ENCODE data around the gene MYOF. TPM values are rescaled to one million over a fixed set of nuclear protein-coding genes. Genes with fewer than 3 reads are reported as not detected.

The MYOF gene
- total and polyA plus RNA-seq, 10 of the 15 experiments (the other 5 are each of a cell fraction or from before 2014, with no cell fraction given): 0.02 to 0.59 (median 0.17) TPM

GRCh38 chr10:93280121-93280698, 201.9 kb downstream of the MYOF start (continued):
- TF ChIP-seq ATF2 (IDR thresholded peaks at IDR 0.05; ENCODE audit: low read length): no peak

GRCh38 chr10:93277360-93277759, 204.8 kb downstream of the MYOF start:
- H3K27me3 ChIP-seq (replicated peaks in 1 of 2; ENCODE audit: control insufficient read depth in 2 of 2, insufficient read depth in 2 of 2, low read length in 1 of 2): no peaks in the 10 kb centered on the region; a peak in 1 of 4 replicates
- H3K9ac ChIP-seq (ENCODE audit: control insufficient read depth, insufficient read depth, low read length): no peak overlapping the region
- BruUV-seq (replicated peaks): no TSS peak
- DNase-seq (ENCODE audit: low read depth, low spot score): no peak
- H4K20me1 ChIP-seq (ENCODE audit: control insufficient read depth, insufficient read depth): no peaks in the 10 kb centered on the region
- H3K4me2 ChIP-seq (ENCODE audit: control insufficient read depth, insufficient read depth): no peak overlapping the region
- ChIA-PET CTCF (no interaction called here), SMC1A (ENCODE audit: uncharacterized antibody, unreplicated experiment) (interaction anchor here (1.2 kb wide), 1 partner anchor 161 kb away, joined by 4 read pairs; no protein-coding TSS in a partner anchor), RAD21 (ENCODE audit: unreplicated experiment) (no interaction called here), POLR2A (interaction anchor here (0.9 kb wide), 1 partner anchor 9 kb away, joined by 3 read pairs; no protein-coding TSS in a partner anchor)
- TF ChIP-seq GABPA (IDR thresholded peaks at IDR 0.05; ENCODE audit: low read depth) (no peak), RELA (IDR thresholded peaks at IDR 0.05; ENCODE audit: borderline replicate concordance, partially characterized antibody) (no peak), NFIC (IDR thresholded peaks at IDR 0.05; ENCODE audit: low read depth, low read length) (no peak), SIX5 (IDR thresholded peaks at IDR 0.05; ENCODE audit: low read depth, low read length, severe bottlenecking) (no peak), ZNF217 (IDR thresholded peaks at IDR 0.05) (no peak), GATAD2B (conservative IDR thresholded peaks at IDR 0.05; ENCODE audit: low read depth) (no peak), STAT3 (IDR thresholded peaks at IDR 0.05; ENCODE audit: low read depth, low read length) (no peak), CBFB (IDR thresholded peaks at IDR 0.05; ENCODE audit: low read depth) (no peak), NBN (IDR thresholded peaks at IDR 0.05) (no peak), PAX8 (IDR thresholded peaks at IDR 0.05) (no peak)
- in situ Hi-C loops (cut with MboI) (no loop called here), intact Hi-C loops (cut with micrococcal nuclease; ENCODE audit: unreplicated experiment) (no loop called here)
- ATAC-seq: no peak
- no peak for FAIRE-seq
- no peaks in the 10 kb centered on the region for H3K36me3 ChIP-seq (ENCODE audit: control insufficient read depth in 2 of 2, insufficient read depth in 2 of 2, low read length in 1 of 2)
- no peak overlapping the region for H2AFZ ChIP-seq (ENCODE audit: control insufficient read depth, low read depth, low read length)
- peaks cover 6% of the 10 kb centered on the region; the same call in 1 of the 3 replicates for H3K9me3 ChIP-seq (replicated peaks; ENCODE audit: control insufficient read depth, insufficient read depth, low read length)
- 51% methylated on average over 4 of the region's 4 CpGs for WGBS (ENCODE audit: insufficient coverage, insufficient replicate concordance, low lambda C conversion rate, missing lambda C conversion rate)
- no peak overlapping the region for H3K4me3 ChIP-seq
- H3K27ac ChIP-seq (ENCODE audit: control insufficient read depth, insufficient read depth): no peak overlapping the region
- no peaks in the 10 kb centered on the region for H3K79me2 ChIP-seq (ENCODE audit: control insufficient read depth, insufficient read depth, low read length)
- peaks cover 2% of the 10 kb centered on the region; the same call in 1 of the 2 replicates for H3K4me1 ChIP-seq (ENCODE audit: control insufficient read depth, insufficient read depth, low read length)

Measured in GM12878 (cell line).